ENCODE data around the gene ZBTB43. TPM values are rescaled to one million over a fixed set of nuclear protein-coding genes. Genes with fewer than 3 reads are reported as not detected.

ZBTB43 gene
- total RNA-seq, 1 donor from 2014 or later, result 23.0 TPM

DNA sequence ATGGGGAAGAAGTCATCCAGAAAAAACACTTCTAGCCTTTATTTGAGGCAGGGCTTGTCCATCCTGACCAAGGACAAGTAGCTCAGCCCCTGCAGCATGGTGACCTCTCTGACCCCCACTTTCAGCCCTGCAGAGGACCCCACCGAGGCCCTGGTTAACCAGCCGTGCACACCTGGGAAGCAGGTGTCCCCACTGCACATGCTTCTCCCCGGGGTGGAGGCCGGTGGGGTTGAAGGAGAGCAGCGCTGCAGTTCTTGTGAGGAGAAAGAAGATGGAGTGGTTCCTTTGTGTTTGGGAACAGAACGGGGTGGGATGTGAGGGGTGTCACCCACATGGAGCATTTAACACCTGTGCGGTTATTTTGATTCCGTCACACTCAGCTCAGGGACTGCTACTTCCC, 34.5 kb downstream of the ZBTB43 start:
- H3K4me3 Mint-ChIP-seq, result no peak overlapping the region
- DNase-seq (ENCODE audit: low read depth, low spot score), result no peak
- no peaks in the 10 kb centered on the region for H3K9me3 Mint-ChIP-seq
- peaks cover 4% of the 10 kb centered on the region for H3K36me3 Mint-ChIP-seq (ENCODE audit: low read depth)
- H3K4me1 Mint-ChIP-seq, result peaks cover 17% of the 10 kb centered on the region
- TF ChIP-seq, protein P1, sequence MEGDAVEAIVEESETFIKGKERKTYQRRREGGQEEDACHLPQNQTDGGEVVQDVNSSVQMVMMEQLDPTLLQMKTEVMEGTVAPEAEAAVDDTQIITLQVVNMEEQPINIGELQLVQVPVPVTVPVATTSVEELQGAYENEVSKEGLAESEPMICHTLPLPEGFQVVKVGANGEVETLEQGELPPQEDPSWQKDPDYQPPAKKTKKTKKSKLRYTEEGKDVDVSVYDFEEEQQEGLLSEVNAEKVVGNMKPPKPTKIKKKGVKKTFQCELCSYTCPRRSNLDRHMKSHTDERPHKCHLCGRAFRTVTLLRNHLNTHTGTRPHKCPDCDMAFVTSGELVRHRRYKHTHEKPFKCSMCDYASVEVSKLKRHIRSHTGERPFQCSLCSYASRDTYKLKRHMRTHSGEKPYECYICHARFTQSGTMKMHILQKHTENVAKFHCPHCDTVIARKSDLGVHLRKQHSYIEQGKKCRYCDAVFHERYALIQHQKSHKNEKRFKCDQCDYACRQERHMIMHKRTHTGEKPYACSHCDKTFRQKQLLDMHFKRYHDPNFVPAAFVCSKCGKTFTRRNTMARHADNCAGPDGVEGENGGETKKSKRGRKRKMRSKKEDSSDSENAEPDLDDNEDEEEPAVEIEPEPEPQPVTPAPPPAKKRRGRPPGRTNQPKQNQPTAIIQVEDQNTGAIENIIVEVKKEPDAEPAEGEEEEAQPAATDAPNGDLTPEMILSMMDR (conservative IDR thresholded peaks at IDR 0.05), result no peak
- no peak overlapping the region for H3K27ac Mint-ChIP-seq (ENCODE audit: unreplicated experiment)
- H3K27me3 Mint-ChIP-seq (ENCODE audit: low read depth), result no peaks in the 10 kb centered on the region

GRCh38 chr9:126842220-126842842, 37.5 kb downstream of the ZBTB43 start:
- Mint-ChIP-seq H3K36me3 (ENCODE audit: low read depth) (peaks cover 4% of the 10 kb centered on the region), H3K9me3 (no peaks in the 10 kb centered on the region), H3K27ac (ENCODE audit: unreplicated experiment) (peak overlapping the region; percentile 78), H3K27me3 (ENCODE audit: low read depth) (no peaks in the 10 kb centered on the region), H3K4me1 (peaks cover 17% of the 10 kb centered on the region), H3K4me3 (no peak overlapping the region)
- TF ChIP-seq, protein P1 (conservative IDR thresholded peaks at IDR 0.05), result no peak
- no peak for DNase-seq (ENCODE audit: low read depth, low spot score)

DNA sequence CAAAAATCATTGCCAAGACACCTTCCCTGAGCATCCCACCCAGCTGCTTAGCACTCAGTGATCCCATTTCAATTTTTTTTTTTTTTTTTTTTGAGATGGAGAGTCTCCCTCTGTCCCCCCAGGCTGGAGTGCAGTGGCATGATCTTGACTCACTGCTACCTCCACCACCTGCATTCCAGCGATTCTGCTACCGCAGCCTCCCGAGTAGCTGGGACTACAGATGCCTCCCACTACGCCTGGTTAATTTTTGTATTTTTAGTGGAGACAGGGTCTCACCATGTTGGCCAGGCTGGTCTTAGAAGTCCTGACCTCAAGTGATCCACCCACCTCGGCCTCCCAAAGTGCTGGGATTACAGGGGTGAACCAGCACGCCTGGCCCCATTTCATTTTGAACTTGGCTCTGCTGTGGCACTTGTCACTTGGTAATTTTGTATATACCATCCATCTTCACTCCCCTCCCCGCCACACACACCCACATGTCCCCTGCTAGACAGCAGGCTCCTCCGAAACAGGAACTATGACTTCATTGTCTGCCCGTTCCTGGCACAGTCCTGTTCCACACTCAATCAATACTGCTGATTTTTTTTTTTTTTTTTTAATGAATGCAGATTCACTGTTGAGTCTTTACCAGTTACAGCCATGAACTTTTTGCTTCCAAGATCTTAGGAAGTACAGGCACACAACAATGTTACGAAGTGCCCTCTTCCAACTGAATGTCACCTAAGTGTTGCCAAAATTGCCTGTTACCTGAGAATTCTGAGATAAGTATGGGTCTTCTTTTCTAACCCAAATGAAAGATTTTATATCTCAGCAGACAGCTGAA, 38.3 kb downstream of the ZBTB43 start:
- H3K27ac Mint-ChIP-seq (ENCODE audit: unreplicated experiment), result no peak overlapping the region
- no peaks in the 10 kb centered on the region for H3K9me3 Mint-ChIP-seq
- H3K36me3 Mint-ChIP-seq (ENCODE audit: low read depth), result peaks cover 4% of the 10 kb centered on the region
- no peaks in the 10 kb centered on the region for H3K27me3 Mint-ChIP-seq (ENCODE audit: low read depth)
- TF ChIP-seq, protein P1 (conservative IDR thresholded peaks at IDR 0.05), result no peak
- no peak for DNase-seq (ENCODE audit: low read depth, low spot score)
- H3K4me1 Mint-ChIP-seq, result peaks cover 17% of the 10 kb centered on the region
- no peak overlapping the region for H3K4me3 Mint-ChIP-seq

DNA sequence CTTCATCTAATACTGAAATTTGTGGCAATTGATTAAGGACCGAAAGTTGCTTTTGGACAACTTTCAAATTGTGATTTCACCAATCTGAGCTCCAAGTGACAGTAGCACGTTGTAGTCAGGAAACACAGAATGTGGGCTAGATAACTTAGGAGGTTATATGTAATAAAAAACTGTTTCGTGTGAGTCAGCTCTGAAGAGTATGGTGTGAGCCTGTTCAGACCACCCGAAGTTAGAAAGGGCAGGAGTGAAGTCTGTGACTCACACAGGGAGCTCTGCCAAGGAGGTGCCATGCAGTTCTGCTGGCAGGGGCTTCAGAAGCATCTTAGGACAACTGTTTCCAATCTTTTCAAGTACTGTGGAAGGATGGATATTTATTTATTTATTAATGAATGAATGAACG, 39.2 kb downstream of the ZBTB43 start:
- Mint-ChIP-seq H3K27ac (ENCODE audit: unreplicated experiment) (no peak overlapping the region), H3K4me3 (no peak overlapping the region), H3K4me1 (peaks cover 17% of the 10 kb centered on the region), H3K36me3 (ENCODE audit: low read depth) (peaks cover 1% of the 10 kb centered on the region), H3K27me3 (ENCODE audit: low read depth) (no peaks in the 10 kb centered on the region), H3K9me3 (no peaks in the 10 kb centered on the region)
- TF ChIP-seq, protein P1 (conservative IDR thresholded peaks at IDR 0.05), result no peak
- DNase-seq (ENCODE audit: low read depth, low spot score), result no peak

DNA sequence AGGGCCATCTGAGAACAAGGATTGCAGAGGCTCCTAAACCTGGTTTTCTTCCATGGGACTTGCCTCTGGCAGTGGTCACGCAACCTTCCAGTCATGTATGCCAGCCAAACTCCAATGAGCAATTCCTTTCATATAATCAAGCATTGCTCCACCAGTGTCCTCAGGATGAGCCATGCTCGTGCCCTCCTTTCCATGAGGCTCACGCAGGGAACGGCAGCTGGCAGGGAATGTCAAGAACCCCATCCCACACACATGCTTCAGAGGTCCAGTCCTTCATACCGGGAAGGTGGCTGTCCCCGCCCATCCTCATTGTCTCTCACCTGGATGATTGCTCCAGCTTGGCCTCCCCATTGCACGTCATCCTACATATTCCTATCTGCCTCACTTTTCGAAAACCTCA, 42.2 kb downstream of the ZBTB43 start:
- TF ChIP-seq, protein P1 (conservative IDR thresholded peaks at IDR 0.05), result no peak
- no peaks in the 10 kb centered on the region for H3K36me3 Mint-ChIP-seq (ENCODE audit: low read depth)
- no peaks in the 10 kb centered on the region for H3K9me3 Mint-ChIP-seq
- no peak overlapping the region for H3K4me3 Mint-ChIP-seq
- H3K27me3 Mint-ChIP-seq (ENCODE audit: low read depth), result peaks cover 3% of the 10 kb centered on the region
- no peak for DNase-seq (ENCODE audit: low read depth, low spot score)
- peaks cover 31% of the 10 kb centered on the region for H3K4me1 Mint-ChIP-seq
- no peak overlapping the region for H3K27ac Mint-ChIP-seq (ENCODE audit: unreplicated experiment)

Data from neural crest cell (in vitro differentiated cells).